HL-60 (cell line): ENCODE data around the gene PRKAR1B.

Experiments used
- DNase-seq, 2 experiments: peaks; one replicate each; pipeline ENCODE4 v3.0.0-alpha.2; 2010 to 2020; ENCODE audit warnings: low read depth in 1 of 2, low spot score in 1 of 2
- H3K27ac ChIP-seq: fragments of 250-450 bp; sonication (Bioruptor Pico); replicated peaks from 2 replicates; pipeline ENCODE4 v1.5.1; 2020; ENCODE audit warnings: mild to moderate bottlenecking, moderate library complexity
- H3K27me3 ChIP-seq: fragments of 250-450 bp; sonication (Bioruptor Pico); 2 replicates; pipeline ENCODE4 v1.5.1; 2021; ENCODE audit warnings: mild to moderate bottlenecking, moderate library complexity; ENCODE audit not compliant: insufficient read depth, poor library complexity, severe bottlenecking
- H3K4me3 ChIP-seq: replicated peaks from 2 replicates; pipeline ENCODE4 v1.5.1; 2011; ENCODE audit warnings: mild to moderate bottlenecking, control low read depth, low read length; ENCODE audit not compliant: insufficient read depth
- GABPA ChIP-seq: IDR thresholded peaks from 2 replicates; pipeline ENCODE4 v1.6.1; 2012; ENCODE audit warnings: low read depth
- POLR2AphosphoS5 ChIP-seq: IDR thresholded peaks from 2 replicates; pipeline ENCODE4 v1.6.1; 2012; ENCODE audit warnings: low read depth
- SPI1 ChIP-seq: IDR thresholded peaks from 2 replicates; pipeline ENCODE4 v1.6.1; 2012; ENCODE audit warnings: low read depth, mild to moderate bottlenecking, borderline replicate concordance
- TF ChIP-seq, protein P1 (sequence below): IDR thresholded peaks from one replicate; pipeline ENCODE4 v1.5.1; 2011; ENCODE audit warnings: low read length, control low read depth, inconsistent platforms; ENCODE audit not compliant: insufficient read depth
- TF ChIP-seq, protein P2 (sequence below): IDR thresholded peaks from 2 replicates; pipeline ENCODE4 v1.6.1; 2012; ENCODE audit warnings: low read depth; ENCODE audit not compliant: insufficient replicate concordance

PRKAR1B gene

DNA sequence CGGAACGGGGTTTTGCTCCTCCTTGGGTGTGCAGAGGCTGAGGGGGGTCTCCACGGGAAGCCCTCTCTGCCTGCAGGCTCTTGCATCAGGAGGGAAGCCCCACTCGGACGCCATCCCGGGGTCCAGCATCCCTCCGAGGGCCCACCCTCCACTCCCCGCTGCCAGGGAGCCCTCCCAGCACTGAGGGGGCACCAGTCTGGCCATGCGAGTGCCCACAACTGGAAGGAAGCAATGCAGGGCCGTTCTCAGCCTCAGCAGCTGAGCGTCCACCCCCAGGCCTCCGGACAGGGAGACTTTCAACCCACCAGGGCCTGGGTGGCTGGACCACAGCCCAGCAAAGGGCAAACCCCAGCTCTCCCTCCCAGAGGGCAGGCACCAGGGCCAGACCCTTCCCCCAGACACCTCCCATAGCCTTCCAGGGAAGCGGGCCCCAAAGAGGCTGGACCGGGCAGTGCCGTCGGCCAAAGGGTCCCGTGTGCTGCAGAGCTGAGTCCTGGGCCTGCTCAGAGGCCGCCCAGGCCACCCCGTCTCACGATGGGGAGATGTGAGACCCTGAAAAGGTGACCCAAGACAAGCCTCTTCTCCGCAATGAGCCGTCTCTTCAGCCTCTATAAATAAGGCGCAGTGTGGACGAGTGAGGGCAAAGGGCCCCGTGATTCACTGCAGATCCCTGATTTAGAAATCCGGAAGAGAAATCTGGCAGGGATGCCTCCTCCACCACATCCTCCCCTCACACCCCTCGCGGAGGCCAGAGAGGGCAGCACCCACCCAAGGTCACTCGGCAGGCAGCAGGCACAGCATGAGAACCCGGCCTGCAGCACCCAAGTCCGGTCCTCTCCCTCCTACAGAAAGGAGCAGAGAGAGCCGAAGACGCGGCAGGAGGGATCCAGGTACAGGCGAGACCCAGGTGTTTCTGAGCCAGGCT lies 82.4 kb downstream of the PRKAR1B start:
- no peak for DNase-seq
- Histone ChIP-seq H3K27ac (no peak overlapping the region), H3K27me3 (no peaks in the 10 kb centered on the region), H3K4me3 (no peak overlapping the region)
- TF ChIP-seq POLR2AphosphoS5 = no peak
- TF ChIP-seq, protein P1, sequence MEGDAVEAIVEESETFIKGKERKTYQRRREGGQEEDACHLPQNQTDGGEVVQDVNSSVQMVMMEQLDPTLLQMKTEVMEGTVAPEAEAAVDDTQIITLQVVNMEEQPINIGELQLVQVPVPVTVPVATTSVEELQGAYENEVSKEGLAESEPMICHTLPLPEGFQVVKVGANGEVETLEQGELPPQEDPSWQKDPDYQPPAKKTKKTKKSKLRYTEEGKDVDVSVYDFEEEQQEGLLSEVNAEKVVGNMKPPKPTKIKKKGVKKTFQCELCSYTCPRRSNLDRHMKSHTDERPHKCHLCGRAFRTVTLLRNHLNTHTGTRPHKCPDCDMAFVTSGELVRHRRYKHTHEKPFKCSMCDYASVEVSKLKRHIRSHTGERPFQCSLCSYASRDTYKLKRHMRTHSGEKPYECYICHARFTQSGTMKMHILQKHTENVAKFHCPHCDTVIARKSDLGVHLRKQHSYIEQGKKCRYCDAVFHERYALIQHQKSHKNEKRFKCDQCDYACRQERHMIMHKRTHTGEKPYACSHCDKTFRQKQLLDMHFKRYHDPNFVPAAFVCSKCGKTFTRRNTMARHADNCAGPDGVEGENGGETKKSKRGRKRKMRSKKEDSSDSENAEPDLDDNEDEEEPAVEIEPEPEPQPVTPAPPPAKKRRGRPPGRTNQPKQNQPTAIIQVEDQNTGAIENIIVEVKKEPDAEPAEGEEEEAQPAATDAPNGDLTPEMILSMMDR = no peak
- TF ChIP-seq, protein P2, sequence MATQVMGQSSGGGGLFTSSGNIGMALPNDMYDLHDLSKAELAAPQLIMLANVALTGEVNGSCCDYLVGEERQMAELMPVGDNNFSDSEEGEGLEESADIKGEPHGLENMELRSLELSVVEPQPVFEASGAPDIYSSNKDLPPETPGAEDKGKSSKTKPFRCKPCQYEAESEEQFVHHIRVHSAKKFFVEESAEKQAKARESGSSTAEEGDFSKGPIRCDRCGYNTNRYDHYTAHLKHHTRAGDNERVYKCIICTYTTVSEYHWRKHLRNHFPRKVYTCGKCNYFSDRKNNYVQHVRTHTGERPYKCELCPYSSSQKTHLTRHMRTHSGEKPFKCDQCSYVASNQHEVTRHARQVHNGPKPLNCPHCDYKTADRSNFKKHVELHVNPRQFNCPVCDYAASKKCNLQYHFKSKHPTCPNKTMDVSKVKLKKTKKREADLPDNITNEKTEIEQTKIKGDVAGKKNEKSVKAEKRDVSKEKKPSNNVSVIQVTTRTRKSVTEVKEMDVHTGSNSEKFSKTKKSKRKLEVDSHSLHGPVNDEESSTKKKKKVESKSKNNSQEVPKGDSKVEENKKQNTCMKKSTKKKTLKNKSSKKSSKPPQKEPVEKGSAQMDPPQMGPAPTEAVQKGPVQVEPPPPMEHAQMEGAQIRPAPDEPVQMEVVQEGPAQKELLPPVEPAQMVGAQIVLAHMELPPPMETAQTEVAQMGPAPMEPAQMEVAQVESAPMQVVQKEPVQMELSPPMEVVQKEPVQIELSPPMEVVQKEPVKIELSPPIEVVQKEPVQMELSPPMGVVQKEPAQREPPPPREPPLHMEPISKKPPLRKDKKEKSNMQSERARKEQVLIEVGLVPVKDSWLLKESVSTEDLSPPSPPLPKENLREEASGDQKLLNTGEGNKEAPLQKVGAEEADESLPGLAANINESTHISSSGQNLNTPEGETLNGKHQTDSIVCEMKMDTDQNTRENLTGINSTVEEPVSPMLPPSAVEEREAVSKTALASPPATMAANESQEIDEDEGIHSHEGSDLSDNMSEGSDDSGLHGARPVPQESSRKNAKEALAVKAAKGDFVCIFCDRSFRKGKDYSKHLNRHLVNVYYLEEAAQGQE = no peak
- no peak for TF ChIP-seq SPI1
- no peak for TF ChIP-seq GABPA

DNA sequence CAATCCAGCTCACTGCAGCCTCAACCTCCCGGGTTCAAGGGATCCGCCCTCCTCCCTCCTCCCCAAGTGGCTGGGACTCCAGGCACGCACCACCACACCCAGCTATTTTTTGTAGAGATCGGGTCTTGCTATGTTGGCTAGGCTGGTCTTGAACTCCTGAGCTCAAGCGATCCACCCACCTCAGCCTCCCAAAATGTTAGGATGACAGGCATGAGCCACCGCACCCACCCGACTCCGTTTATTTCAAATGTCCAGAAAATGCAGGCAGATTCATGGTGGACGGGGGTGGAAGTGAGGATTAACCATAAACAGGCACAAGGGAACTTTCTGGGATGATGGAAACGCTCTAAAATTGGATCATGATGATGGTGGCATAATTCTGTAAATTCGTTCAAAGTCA lies 85.1 kb downstream of the PRKAR1B start:
- TF ChIP-seq SPI1 = no peak
- TF ChIP-seq, protein P1 = no peak
- no peak for DNase-seq
- H3K4me3 ChIP-seq = no peak overlapping the region
- no peak overlapping the region for H3K27ac ChIP-seq
- no peaks in the 10 kb centered on the region for H3K27me3 ChIP-seq

DNA sequence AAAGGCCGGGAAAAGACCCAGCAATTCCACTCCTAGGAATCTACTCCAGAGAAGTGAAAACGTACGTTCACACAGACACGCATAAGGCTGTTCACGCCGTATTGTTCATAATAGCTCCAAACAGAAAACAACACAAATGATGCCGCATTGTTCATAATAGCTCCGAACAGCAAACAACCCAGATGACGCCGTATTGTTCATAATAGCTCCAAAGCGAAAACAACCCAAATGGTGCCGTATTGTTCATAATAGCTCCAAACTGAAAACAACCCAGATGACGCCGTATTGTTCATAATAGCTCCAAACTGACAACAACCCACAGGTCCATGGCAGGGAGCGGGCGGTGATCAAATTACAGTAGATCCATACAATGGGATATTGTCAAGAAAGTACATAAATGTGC lies 85.8 kb downstream of the PRKAR1B start:
- H3K4me3 ChIP-seq = no peak overlapping the region
- H3K27me3 ChIP-seq = no peaks in the 10 kb centered on the region
- no peak for DNase-seq
- no peak overlapping the region for H3K27ac ChIP-seq
- no peak for TF ChIP-seq GABPA
- no peak for TF ChIP-seq POLR2AphosphoS5
- TF ChIP-seq, protein P1 = no peak
- TF ChIP-seq, protein P2 = no peak
- no peak for TF ChIP-seq SPI1
